ENCODE measurements around the gene ZMIZ1.

The ZMIZ1 gene

DNA sequence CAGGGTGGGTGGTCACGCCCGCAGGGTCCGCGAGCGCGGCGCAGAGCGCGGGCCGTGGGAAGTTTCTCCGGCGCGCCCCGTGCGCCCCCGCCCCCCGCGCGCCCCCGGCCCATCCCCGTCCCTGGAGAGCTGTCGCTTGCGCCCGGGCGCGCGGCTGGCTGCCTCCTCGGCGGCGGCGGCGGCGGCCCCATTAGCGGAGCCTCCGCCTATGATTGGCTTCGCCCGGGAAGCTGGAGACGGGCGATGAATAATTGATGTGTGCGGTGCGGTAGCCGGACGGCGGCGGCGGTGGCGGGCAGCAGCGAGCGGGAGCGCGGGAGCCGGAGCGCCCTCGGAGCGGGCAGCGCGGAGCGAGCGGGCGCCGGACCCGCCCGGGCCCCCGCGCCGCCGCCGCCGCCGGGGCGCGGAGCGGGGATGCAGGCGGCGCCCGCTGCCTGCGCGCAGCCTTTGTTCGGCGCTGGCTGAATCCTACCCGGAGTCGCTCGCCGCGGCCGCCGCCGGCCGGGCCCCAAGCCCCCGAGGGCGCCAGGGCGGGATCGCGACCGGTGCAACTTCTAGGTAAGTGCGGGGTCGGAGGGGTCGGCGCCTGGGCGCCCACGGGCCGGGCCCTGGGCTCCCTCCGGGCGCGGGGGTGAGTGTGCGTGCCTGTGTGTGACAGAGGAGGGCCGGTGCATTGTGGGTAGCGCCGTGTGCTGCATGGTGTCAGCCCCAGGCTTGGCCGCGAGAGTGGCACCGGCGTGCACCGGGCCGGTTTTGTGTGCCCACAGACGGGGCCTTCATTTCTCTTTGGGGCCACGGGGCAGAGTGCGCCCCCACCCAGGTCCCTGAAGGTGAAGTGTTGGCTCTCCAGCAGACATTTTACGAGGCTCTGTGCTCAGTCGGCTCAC, 174.7 kb downstream of the ZMIZ1 start:
- no peak for FAIRE-seq
- no peak for DNase-seq (ENCODE audit: low spot score)

DNA sequence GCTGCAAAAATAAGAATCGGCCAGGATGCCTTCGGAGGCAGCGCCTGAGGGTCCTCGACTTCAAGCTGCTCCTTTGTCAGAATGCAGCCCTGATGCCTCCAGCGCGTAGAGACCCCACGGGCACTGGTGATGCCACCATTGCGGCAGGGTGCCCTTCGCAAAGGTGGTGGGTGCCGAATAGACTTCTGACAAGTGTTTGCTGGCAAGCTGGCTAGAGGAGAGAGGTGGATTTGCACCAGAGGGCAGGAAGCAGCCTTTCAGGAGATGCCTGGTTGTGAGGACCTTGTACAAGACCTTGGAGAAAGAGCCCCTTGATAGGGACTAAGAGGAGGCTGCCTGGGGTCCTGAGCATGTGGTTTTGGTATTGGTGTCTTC, 175.3 kb downstream of the ZMIZ1 start:
- DNase-seq (ENCODE audit: low spot score): no peak
- no peak for FAIRE-seq

DNA sequence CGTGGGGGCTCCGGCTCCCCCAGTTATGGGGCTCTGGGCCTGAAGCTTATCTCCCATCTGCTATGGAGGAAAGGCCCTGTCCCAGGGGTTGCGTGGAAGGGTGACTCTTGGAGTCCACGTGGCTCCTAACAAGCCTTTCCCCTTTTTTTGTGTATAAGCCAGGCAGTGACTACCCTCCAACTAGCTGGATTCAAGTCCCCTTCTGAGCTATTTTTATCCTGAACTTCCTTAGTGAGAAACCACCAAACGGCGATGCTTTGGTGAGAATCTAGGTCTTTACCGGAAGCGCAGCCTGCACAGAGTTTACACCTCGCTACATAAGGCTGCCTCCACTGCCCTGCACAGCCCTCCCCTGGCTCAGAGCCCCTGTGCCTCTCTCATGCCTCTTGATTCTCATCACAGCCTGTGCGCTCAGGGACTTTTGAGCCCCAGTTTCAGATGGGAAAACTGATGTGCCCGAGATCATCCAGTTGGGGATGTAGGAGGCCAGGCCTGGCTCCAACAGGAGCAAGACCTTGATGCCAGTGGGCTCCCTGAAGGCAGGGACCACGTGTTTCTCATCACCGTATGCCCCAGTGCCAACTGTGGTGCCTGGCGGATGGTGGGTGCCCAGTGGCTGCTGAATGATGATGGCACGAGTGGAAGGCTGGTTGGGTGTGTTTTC, 176.2 kb downstream of the ZMIZ1 start:
- FAIRE-seq: no peak

DNA sequence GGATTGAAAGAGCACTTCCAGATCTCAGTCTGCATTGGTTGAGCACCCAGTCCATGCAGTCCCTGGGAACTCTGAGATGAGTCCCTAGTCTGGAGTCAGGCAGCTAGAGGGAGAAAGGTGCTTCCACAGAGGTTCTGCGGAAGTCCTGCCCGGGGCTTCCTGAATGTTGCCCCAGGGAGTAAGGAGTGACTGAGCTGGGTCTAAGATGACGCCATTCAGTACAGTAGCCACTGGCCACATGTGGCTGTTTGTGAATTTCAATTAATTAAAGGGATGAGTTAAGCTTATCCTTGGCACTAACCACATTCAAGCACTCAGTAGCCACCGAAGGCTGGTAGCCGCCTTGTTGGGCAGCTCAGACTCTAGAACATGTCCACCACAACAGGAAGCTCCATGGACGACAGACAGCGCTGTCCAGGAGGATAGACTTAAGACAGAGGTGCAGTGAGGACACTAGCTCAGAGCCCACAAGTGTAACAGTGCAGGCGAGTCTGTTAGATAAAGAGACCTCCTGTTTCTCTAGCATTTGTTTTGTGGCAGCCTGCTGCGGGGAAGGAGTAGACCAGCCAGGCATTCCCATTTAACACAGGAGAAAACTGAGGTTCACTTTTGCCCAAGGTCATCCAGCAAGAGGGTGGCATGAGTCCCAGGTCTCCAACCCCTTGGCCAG, 176.9 kb downstream of the ZMIZ1 start:
- FAIRE-seq: no peak
- no peak for DNase-seq (ENCODE audit: low spot score)

More for the DNA sequence above, 176.2 kb downstream of the ZMIZ1 start:
- no peak for DNase-seq (ENCODE audit: low spot score)

DNA sequence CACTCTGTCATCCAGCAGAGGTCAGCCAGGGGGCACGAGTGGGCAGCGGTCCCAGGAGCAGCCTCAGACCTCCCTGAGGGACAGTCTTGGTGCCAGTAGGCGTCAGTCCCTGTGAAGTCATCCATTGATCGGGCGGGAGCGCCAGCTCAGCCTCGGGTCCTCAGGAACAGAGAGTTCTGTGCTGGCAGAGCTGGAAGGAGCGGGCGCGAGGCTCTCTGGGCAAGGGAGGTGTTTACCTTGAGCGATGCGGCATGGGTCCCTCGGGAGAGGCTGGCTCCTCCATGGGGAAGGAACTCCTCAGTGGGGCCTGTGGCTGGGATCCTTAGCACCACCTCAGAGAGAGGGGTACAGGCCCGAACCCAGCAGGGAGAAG, 177.4 kb downstream of the ZMIZ1 start:
- FAIRE-seq (no peak), DNase-seq (ENCODE audit: low spot score) (no peak)

DNA sequence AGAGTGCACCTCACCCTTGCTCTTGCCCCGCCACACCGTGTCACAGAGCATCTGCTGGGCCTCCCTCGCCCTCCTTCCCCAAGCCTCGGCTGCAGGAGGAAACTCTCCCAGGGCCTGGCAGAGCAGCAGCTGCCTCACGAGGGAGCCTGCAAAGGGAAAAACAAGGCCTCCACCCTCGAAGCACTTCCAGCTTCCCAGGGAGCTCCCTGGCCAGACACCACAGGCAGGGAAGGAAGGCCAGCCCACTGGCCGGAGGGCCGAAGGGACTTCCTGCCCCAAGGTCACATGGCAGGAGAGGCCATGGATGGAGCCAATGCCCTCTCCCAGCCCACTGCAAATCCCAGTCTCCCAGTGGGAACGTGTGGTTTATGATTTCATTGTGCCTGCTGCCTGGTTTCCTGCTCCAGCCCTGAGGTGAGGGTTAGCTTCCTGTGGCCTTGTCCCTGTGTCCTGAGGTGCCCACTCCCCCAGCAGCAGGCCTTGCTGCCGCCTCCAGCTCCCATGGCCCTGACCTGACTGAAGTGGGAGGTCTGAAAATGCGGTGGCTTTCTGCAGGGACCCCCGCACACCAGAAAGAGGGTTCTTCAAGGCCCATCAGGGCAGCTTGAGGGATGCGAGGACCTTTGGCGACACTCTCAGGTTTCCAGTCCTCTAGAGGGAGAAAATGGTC, 178.0 kb downstream of the ZMIZ1 start:
- FAIRE-seq (no peak), DNase-seq (ENCODE audit: low spot score) (peak; percentile 13)

DNA sequence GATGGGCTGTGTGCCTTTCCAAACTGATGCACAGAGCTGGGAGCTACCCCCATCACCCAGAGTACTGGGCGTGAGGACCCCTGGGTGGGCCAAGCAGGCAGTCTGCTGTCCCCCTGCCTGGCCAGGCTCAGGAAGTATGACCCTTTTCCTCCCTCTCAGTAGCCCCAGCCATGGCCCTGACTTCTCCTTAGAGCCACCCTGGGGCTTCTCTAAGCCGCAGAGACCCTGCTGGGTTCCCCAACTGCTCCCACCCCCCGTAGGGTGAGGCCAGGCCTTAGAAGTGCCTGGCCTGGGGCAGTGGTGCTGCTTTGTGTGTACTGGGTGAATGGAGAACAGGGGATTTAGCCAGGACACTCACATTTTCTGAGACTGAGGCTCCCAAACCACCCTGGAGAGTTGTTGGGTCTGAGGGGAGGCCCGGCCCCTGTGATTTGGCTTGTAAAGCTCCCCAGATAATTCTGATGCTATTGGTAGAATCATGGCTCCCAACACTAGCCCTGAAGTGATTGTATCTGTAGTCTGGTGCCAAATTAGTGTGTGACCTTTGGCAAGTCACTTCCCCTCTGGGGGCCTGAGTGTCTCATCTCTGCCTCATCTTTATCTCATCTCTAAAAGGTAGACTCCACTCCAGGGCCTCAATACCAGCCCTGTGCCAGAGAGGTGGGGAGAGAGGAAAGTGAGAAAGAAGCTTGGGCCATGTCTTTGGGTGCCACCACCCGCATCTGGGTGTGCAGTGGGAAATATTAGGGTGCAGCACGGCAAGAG, 178.8 kb downstream of the ZMIZ1 start:
- FAIRE-seq (no peak), DNase-seq (ENCODE audit: low spot score) (no peak)

DNA sequence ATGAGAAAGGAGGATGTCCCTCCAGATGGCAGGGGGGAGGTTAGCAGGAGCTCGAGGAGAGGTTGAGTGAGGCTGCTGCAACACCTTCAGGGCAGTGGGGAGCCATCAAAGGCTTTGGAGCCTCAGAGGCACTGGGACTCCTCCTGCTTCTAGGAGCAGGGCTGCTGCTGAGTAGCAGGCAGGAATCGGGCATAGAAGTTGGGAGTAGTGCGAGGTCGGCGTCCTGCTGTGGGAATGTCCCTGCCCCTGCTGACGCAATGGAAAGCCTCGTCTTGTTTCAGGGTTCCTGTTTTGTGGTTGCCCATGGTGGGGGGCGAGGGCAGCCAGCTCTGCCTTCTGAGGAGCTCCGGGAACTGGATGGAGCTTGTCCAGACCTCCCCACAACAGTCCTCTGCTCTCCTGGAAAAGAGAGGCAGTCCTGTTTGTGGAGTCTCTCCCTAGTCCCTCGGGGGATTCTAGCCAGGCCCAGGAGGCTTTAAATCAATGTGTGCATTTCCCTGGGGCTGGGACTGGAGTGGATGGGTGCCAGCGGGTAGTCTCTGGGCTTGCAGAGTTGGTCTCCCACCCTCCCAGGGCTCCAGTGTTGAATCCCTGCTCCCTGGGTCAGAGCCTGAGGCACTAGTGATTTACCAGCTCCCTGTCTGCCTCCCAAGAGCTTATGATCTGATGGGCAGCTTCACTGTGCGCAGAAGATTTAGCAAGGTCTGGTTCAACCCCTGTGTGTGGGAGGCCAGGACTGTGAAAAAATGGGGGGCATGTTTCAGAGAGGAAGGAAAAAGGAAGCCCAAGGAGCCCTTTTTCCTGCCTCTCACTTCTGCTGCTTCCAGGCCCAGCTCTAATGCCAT, 179.8 kb downstream of the ZMIZ1 start:
- DNase-seq (ENCODE audit: low spot score) (no peak), FAIRE-seq (no peak)

DNA sequence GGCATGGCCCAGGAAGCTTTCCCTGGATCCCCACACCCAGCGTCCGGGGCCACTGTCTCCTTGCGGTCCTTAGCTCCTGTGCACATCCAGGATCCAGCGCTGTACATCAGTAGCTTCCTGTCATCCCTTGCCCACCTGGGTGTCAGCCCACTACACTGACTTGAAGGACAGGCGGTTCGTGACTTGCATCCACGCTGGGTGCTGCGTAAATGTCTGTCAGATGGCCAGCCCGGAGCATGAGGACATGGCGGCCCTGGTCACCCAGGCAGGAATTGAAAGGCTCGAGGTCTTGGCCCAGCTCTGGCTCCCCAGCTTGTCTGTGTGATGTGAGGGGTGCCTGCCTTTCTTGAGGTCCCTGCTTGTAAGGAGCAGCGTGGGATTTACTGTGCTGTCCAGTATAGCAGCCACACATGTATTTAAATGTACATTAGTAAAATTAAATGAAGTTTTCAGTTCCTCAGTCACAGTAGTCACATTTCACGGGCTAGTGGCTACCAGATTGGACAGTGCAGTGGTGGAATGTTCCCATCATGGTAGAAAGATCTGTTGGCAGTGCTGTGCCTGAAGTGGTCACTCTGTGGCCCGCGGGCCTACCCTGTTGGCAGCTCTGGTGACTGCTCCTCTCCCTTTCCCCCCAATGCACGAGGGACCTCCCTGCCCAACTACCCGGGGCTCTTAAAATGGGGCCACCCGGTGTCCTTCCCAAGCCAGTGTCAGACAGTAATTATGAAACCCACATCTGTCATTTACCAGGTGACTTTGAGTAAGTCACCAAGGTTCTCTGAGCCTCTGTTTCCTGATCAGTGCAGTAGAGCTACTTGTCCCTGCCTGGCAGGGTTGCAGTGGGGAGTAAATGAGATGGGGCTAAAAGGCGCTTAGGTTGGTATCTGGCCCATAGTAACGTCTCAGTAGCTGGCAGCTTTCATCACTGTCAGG, 180.7 kb downstream of the ZMIZ1 start:
- no peak for DNase-seq (ENCODE audit: low spot score)
- no peak for FAIRE-seq

DNA sequence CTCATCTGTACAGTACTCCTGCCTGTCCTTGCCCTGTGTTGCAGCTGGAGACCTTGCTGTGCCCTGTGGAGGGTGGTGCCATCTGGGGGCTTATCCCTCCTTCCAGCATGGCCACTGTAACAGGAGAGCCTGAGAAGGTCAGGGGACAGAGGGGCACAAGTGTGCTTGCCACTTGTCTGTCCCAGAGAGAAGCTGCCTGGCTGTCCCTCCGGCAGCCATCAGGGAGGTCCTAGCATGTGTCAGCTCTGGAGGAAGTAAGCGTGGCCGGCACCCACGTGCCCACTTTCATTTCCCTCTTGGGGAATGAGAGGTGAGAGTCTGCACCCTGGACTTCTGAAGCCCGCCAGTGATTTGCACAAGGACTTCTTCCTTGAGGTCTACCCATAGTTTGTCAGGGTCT, 181.5 kb downstream of the ZMIZ1 start:
- no peak for FAIRE-seq

DNA sequence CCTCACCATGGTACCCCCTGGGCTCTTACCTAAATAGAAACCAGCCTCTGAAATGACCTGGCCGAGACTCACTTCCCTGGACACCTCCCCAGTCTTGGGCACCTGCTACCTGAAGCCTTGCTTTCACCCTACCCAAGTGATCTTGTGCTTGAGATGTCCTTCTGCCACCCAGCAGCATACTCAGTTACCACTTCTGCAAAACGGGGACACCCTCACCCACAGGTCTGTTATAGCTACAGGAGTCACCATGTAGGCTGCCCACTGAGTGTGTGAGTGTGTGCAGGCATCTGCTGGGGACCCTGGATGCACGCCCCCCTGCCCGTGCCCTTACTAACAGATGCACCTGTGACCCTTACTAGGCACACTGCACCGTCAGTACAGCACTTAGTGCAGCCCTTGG, 183.7 kb downstream of the ZMIZ1 start:
- FAIRE-seq: no peak
- DNase-seq (ENCODE audit: low spot score): no peak

More for the DNA sequence above, 181.5 kb downstream of the ZMIZ1 start:
- no peak for DNase-seq (ENCODE audit: low spot score)

DNA sequence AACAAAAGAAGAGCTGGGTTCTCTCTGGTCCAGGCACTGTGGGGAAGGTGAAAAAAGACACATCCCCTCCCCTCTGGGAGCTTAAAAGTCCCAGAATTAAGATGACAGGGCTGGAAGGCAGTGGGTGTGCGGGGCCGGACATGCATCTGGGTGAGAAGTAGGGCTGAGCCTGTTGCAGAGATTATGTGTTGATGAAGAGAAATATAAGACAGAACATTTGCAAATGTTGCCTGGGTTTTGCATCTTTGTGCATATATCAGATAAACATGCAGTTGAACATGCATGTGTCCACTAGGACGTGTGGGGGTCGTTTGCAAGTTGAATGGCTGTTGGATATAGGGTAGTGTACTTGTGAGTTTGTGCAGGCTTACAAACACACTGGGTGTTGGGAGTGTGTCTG, 184.2 kb downstream of the ZMIZ1 start:
- DNase-seq (ENCODE audit: low spot score) (no peak), FAIRE-seq (no peak)

DNA sequence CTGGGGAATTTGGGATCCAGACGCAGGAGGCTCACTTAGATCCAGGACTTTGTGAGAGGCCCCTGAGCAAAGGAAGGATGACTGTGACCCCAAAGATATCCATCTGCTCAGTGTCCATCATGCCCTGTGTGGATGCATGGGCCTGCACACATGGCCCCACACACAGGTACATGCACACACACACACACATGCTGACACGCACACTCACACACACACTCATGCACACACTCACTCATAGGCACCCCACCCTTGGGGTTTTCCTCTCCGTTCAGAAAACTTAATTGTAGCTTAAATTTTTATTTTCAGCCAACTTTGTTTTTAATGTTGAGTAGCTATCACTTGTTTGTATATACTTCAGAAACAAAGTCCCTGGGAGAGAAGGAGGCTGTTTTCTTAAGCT, 184.9 kb downstream of the ZMIZ1 start:
- DNase-seq (ENCODE audit: low spot score) (no peak), FAIRE-seq (no peak)

DNA sequence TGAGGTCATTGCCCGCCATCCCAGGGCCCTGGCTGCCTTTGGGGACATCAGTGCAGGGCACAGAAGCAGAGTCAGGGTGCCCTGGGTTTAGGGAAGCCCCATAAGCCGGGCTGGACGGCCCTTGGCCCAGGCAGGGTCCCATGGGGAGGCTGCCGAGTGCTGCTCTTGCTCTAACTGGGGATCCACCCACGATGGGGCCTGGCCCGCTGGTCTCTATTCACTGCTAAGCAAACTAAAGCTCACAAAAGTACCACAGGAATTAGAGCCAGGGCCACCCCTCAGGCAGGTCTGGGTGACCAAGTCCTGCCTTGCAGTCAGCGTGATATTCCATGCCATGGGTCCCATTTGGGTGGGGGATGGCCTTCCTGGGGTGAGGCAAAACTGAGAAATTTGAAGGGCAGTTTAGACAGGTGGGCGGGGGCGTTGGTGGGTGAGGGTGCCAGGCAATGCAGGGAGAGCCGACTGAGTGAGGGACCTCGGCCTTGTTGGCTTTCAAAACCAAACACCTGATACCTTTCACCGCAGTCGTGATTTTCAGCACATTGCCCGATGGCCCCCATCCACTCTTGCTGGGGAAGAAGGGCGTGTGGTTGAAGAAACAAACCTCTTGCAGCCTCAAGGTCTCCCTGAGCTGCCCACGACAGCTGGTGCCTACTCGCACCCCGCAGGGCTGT, 185.7 kb downstream of the ZMIZ1 start:
- DNase-seq (ENCODE audit: low spot score): no peak
- FAIRE-seq: no peak

DNA sequence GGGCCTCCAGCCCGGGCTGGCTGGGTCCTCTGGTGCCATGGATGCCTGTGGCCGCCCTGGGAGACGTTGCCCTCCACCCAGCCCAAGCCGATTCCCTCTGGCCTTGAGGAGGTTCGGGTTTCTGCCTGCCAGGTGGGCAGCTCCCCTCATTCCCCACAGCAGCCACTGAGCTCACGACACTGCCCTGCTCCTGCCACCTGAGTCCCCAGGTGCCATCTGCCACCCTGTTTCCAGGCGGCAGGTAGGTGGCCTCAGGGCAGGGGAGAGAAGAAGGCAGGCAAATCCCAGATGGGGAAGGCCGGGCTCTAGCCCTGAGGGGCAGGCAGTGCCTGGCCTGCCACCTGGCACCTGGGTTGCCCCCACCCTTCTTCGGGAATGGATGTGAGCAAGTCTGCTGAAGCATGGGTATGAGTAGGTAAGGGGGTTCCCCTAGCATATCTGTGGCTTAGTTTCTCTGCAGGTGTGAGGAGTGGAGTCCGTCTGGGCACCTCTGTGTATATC, 186.3 kb downstream of the ZMIZ1 start:
- DNase-seq (ENCODE audit: low spot score) (no peak), FAIRE-seq (no peak)

DNA sequence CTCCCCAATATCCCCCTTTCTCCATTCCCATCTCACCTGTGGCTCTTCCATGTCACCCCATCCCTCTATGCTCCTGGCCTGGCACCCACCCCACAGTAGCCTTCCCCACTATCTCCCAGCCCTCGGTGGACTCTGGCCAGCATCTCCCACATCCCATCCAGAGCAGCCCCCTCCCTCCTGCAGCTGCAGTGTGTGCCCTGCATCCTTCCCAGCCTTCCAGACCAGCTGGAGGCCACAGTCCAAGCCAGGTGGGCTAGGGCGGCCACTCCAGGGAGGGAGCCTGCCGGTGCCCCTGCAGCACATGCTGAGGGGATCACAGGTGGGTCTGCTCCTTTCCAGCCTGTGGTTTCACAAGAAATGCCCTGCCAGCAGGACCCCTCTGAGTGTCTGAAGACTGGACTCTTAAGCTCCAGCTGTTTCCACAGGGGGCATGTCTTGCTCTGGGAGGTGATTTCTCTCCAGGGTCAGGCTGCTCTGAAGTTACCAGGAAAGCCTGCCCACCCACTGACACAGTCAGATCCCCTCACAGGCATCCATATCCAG, 187.6 kb downstream of the ZMIZ1 start:
- FAIRE-seq (no peak), DNase-seq (ENCODE audit: low spot score) (no peak)

DNA sequence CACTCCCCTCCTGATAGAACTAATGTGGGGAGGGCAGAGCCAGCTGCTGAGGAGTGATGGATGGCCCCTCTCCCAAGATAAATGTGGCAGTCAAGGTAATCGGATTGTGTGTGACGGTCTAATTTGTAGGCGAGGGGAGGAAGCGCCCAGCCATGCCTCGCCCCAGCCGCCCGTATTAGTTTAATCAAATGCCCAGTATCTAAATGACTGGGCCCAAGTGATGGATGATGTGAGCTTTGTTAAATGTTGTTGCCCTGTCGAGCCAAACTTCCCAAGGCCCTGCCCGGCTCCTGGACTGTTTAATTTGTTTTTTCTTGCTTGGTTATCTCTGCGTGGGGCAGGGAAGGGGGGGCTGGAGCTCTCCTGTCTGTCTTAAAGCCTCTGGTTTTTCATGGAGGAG, 190.1 kb downstream of the ZMIZ1 start:
- no peak for DNase-seq (ENCODE audit: low spot score)
- FAIRE-seq: no peak

DNA sequence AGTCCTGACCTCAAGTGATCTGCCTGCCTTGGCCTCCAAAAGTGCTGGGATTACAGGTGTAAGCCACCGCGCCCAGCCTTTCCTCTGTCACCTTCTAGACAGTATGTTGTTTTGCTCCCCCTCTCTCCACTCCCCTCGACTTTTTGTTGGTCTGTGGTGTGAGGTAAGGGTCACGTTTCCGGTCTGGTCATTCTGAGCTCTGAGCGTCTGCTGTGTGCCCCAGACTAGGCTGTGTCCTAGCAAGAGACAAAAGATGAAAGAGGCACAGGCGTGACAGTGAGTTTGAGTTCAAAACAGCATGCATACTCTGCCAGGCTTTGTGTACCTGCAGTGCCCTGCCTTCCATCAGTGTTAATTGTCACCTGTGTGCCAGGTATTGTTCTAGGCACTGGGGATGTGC, 191.1 kb downstream of the ZMIZ1 start:
- FAIRE-seq: no peak
- no peak for DNase-seq (ENCODE audit: low spot score)

Data from RCC 7860 (cell line).